ENCODE results near the gene GFRAL. TPM values are rescaled to one million over a fixed set of nuclear protein-coding genes. Genes with fewer than 3 reads are reported as not detected.
A peak's percentile ranks its signal among the peaks of the same experiment; 100 is the strongest.

Gene GFRAL
- total RNA-seq, 1 donor from 2014 or later: not detected

DNA sequence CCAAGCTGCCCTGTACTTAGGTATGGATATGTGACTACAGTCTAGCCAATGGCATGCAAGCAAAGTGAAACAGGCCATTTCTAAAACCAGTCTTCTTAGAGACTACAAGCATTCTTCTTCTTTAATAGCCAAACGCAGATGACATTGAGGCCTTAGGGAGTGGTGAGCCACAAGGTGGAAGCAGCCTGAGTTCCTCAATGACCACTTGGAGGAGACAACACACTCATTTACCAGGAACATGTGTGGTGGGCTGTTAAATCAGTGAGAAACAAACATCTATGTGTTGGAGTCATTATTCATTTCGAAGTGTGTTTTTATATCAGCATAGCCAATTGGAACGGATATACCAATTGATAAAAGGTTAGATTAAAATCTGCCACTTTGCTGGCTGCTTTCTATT, 122.0 kb downstream of the GFRAL start:
- no peak overlapping the region for H3K27ac Mint-ChIP-seq (ENCODE audit: unreplicated experiment)
- H3K36me3 Mint-ChIP-seq (ENCODE audit: unreplicated experiment): no peaks in the 10 kb centered on the region
- peaks cover 4% of the 10 kb centered on the region for H3K4me1 Mint-ChIP-seq (ENCODE audit: unreplicated experiment)
- peaks cover 5% of the 10 kb centered on the region for H3K27me3 Mint-ChIP-seq (ENCODE audit: unreplicated experiment)
- H3K4me3 Mint-ChIP-seq (ENCODE audit: unreplicated experiment): no peak overlapping the region
- TF ChIP-seq, protein P1, sequence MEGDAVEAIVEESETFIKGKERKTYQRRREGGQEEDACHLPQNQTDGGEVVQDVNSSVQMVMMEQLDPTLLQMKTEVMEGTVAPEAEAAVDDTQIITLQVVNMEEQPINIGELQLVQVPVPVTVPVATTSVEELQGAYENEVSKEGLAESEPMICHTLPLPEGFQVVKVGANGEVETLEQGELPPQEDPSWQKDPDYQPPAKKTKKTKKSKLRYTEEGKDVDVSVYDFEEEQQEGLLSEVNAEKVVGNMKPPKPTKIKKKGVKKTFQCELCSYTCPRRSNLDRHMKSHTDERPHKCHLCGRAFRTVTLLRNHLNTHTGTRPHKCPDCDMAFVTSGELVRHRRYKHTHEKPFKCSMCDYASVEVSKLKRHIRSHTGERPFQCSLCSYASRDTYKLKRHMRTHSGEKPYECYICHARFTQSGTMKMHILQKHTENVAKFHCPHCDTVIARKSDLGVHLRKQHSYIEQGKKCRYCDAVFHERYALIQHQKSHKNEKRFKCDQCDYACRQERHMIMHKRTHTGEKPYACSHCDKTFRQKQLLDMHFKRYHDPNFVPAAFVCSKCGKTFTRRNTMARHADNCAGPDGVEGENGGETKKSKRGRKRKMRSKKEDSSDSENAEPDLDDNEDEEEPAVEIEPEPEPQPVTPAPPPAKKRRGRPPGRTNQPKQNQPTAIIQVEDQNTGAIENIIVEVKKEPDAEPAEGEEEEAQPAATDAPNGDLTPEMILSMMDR (IDR thresholded peaks at IDR 0.05): peak; percentile 47
- DNase-seq (ENCODE audit: extremely low spot score, unreplicated experiment): no peak
- H3K9me3 Mint-ChIP-seq (ENCODE audit: unreplicated experiment): no peaks in the 10 kb centered on the region

- H3K36me3 Mint-ChIP-seq (ENCODE audit: unreplicated experiment): no peaks in the 10 kb centered on the region
- H3K9me3 Mint-ChIP-seq (ENCODE audit: unreplicated experiment): no peaks in the 10 kb centered on the region
- TF ChIP-seq, protein P1 (IDR thresholded peaks at IDR 0.05): no peak
- peaks cover 3% of the 10 kb centered on the region for H3K27me3 Mint-ChIP-seq (ENCODE audit: unreplicated experiment)
- H3K4me3 Mint-ChIP-seq (ENCODE audit: unreplicated experiment): no peak overlapping the region
- H3K4me1 Mint-ChIP-seq (ENCODE audit: unreplicated experiment): peaks cover 4% of the 10 kb centered on the region
- DNase-seq (ENCODE audit: extremely low spot score, unreplicated experiment): no peak
- no peak overlapping the region for H3K27ac Mint-ChIP-seq (ENCODE audit: unreplicated experiment)
Observed at GRCh38 chr6:55450005-55450404, 122.7 kb downstream of the GFRAL start.

Other genes starting within 250 kb of the GFRAL start
- gene HCRTR2, start 153.0 kb upstream of the GFRAL start, total RNA-seq: not detected in 2 replicates

All from osteocyte (in vitro differentiated cells).